ENCODE data around the gene ARFGAP1. TPM values are rescaled to one million over a fixed set of nuclear protein-coding genes. Genes with fewer than 3 reads are reported as not detected.

Gene ARFGAP1
- polyA plus RNA-seq, 1 donor = 76.3 TPM

DNA sequence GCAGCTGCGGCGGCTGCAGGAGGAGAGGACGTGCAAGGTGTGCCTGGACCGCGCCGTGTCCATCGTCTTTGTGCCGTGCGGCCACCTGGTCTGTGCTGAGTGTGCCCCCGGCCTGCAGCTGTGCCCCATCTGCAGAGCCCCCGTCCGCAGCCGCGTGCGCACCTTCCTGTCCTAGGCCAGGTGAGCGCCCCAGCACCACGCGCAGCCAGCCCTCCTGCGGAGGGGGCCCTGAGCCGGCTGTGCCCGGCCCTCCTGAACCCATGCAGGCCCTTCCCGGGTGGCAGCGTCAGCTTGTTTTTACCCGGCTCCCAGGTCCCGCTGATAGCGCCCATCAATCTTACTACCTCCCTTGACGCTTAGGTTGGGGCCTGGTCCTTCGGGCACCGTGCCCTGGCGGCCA lies 33.2 kb upstream of the ARFGAP1 start:
- H3K27ac ChIP-seq (ENCODE audit: low read length) = no peak overlapping the region
- no CpG with 5 or more reads among the region's 30 CpGs for WGBS (ENCODE audit: insufficient coverage, low lambda C conversion rate)
- no peaks in the 10 kb centered on the region for H3K36me3 ChIP-seq (ENCODE audit: control insufficient read depth, insufficient read depth, low read length)
- H3K4me1 ChIP-seq (ENCODE audit: control insufficient read depth, insufficient read depth, low read length) = peaks cover 8% of the 10 kb centered on the region
- no peak overlapping the region for H3K4me3 ChIP-seq (ENCODE audit: low read length)
- H3K9me3 ChIP-seq (ENCODE audit: control insufficient read depth, low read depth, low read length) = no peaks in the 10 kb centered on the region
- no peak for DNase-seq
- peaks cover 2% of the 10 kb centered on the region for H3K27me3 ChIP-seq (ENCODE audit: control insufficient read depth, insufficient read depth, low read length)

GRCh38 chr20:63240004-63240403 lies 32.6 kb upstream of the ARFGAP1 start:
- Histone ChIP-seq H3K36me3 (ENCODE audit: control insufficient read depth, insufficient read depth, low read length) (no peaks in the 10 kb centered on the region), H3K27me3 (ENCODE audit: control insufficient read depth, insufficient read depth, low read length) (no peaks in the 10 kb centered on the region), H3K27ac (ENCODE audit: low read length) (no peak overlapping the region), H3K4me1 (ENCODE audit: control insufficient read depth, insufficient read depth, low read length) (peaks cover 8% of the 10 kb centered on the region), H3K4me3 (ENCODE audit: low read length) (no peak overlapping the region), H3K9me3 (ENCODE audit: control insufficient read depth, low read depth, low read length) (no peaks in the 10 kb centered on the region)
- no peak for DNase-seq
- no CpG with 5 or more reads among the region's 11 CpGs for WGBS (ENCODE audit: insufficient coverage, low lambda C conversion rate)

DNA sequence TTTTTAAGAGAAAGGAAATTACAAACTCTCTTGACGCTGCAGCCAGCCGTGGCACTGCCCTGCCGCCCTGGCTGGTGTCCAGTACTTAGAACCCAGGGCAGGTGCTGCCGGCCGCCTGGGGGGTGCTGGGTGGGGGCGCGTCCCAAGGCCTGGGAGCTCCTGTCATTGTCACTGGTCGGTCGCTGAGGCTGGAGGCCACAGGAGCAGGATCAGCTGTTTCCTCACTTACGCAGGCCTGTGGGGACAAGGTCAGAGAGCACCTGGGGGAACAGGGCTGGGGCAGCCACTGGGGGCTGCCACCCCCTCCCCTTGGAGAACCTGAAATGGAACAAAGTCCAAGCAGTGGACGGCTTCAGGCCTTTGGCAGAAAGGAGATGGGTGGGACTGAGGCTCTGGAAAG lies 31.3 kb upstream of the ARFGAP1 start:
- no peaks in the 10 kb centered on the region for H3K9me3 ChIP-seq (ENCODE audit: control insufficient read depth, low read depth, low read length)
- WGBS (ENCODE audit: insufficient coverage, low lambda C conversion rate) = no CpG with 5 or more reads among the region's 11 CpGs
- H3K27ac ChIP-seq (ENCODE audit: low read length) = no peak overlapping the region
- DNase-seq = no peak
- H3K4me1 ChIP-seq (ENCODE audit: control insufficient read depth, insufficient read depth, low read length) = no peaks in the 10 kb centered on the region
- H3K27me3 ChIP-seq (ENCODE audit: control insufficient read depth, insufficient read depth, low read length) = peaks cover 2% of the 10 kb centered on the region
- H3K4me3 ChIP-seq (ENCODE audit: low read length) = no peak overlapping the region
- no peaks in the 10 kb centered on the region for H3K36me3 ChIP-seq (ENCODE audit: control insufficient read depth, insufficient read depth, low read length)

GRCh38 chr20:63242736-63243135 lies 29.9 kb upstream of the ARFGAP1 start:
- no peak for DNase-seq
- H3K36me3 ChIP-seq (ENCODE audit: control insufficient read depth, insufficient read depth, low read length) = no peaks in the 10 kb centered on the region

GRCh38 chr20:63243604-63244247 lies 28.9 kb upstream of the ARFGAP1 start:
- peaks cover 26% of the 10 kb centered on the region for H3K27me3 ChIP-seq (ENCODE audit: control insufficient read depth, insufficient read depth, low read length)
- no peak for DNase-seq
- no peak overlapping the region for H3K27ac ChIP-seq (ENCODE audit: low read length)
- no peak overlapping the region for H3K4me3 ChIP-seq (ENCODE audit: low read length)
- no peaks in the 10 kb centered on the region for H3K36me3 ChIP-seq (ENCODE audit: control insufficient read depth, insufficient read depth, low read length)
- no peaks in the 10 kb centered on the region for H3K4me1 ChIP-seq (ENCODE audit: control insufficient read depth, insufficient read depth, low read length)
- no CpG with 5 or more reads among the region's 25 CpGs for WGBS (ENCODE audit: insufficient coverage, low lambda C conversion rate)
- no peaks in the 10 kb centered on the region for H3K9me3 ChIP-seq (ENCODE audit: control insufficient read depth, low read depth, low read length)

More at GRCh38 chr20:63242736-63243135, 29.9 kb upstream of the ARFGAP1 start:
- H3K9me3 ChIP-seq (ENCODE audit: control insufficient read depth, low read depth, low read length) = no peaks in the 10 kb centered on the region
- WGBS (ENCODE audit: insufficient coverage, low lambda C conversion rate) = no CpG with 5 or more reads among the region's 21 CpGs
- H3K27ac ChIP-seq (ENCODE audit: low read length) = no peak overlapping the region
- H3K4me1 ChIP-seq (ENCODE audit: control insufficient read depth, insufficient read depth, low read length) = no peaks in the 10 kb centered on the region
- H3K27me3 ChIP-seq (ENCODE audit: control insufficient read depth, insufficient read depth, low read length) = peaks cover 16% of the 10 kb centered on the region
- no peak overlapping the region for H3K4me3 ChIP-seq (ENCODE audit: low read length)

DNA sequence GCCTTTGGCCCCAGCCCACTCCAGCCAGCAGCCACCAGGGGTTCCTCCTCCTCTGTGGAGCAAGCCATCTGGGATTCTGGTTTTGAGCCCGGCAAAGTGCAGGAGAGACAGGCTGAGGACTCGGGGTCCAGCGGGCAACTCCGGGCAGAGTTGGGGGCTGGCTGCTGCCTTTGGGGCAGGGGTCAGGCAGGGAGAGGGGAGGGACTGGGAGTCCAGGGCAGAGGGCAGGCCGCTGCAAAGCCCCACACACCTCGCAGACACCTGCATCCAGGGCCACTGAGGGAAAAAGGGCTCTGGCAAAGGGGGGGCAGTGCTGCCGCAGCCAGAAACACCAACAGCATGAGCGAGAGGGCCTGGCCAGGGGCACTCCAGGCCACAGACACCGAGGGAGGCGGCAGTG lies 28.1 kb upstream of the ARFGAP1 start:
- Histone ChIP-seq H3K27ac (ENCODE audit: low read length) (no peak overlapping the region), H3K27me3 (ENCODE audit: control insufficient read depth, insufficient read depth, low read length) (peaks cover 27% of the 10 kb centered on the region), H3K4me1 (ENCODE audit: control insufficient read depth, insufficient read depth, low read length) (no peaks in the 10 kb centered on the region), H3K9me3 (ENCODE audit: control insufficient read depth, low read depth, low read length) (no peaks in the 10 kb centered on the region), H3K4me3 (ENCODE audit: low read length) (no peak overlapping the region), H3K36me3 (ENCODE audit: control insufficient read depth, insufficient read depth, low read length) (no peaks in the 10 kb centered on the region)
- DNase-seq = no peak
- WGBS (ENCODE audit: insufficient coverage, low lambda C conversion rate) = no CpG with 5 or more reads among the region's 10 CpGs

- no peaks in the 10 kb centered on the region for H3K4me1 ChIP-seq (ENCODE audit: control insufficient read depth, insufficient read depth, low read length)
- H3K9me3 ChIP-seq (ENCODE audit: control insufficient read depth, low read depth, low read length) = peaks cover 3% of the 10 kb centered on the region
- H3K27ac ChIP-seq (ENCODE audit: low read length) = no peak overlapping the region
- WGBS (ENCODE audit: insufficient coverage, low lambda C conversion rate) = no CpG with 5 or more reads among the region's 50 CpGs
- H3K27me3 ChIP-seq (ENCODE audit: control insufficient read depth, insufficient read depth, low read length) = peaks cover 28% of the 10 kb centered on the region
- H3K4me3 ChIP-seq (ENCODE audit: low read length) = no peak overlapping the region
- DNase-seq = no peak
- H3K36me3 ChIP-seq (ENCODE audit: control insufficient read depth, insufficient read depth, low read length) = no peaks in the 10 kb centered on the region
Measured at GRCh38 chr20:63246490-63247288, 25.9 kb upstream of the ARFGAP1 start.

- H3K27ac ChIP-seq (ENCODE audit: low read length) = no peak overlapping the region
- WGBS (ENCODE audit: insufficient coverage, low lambda C conversion rate) = no CpG with 5 or more reads among the region's 24 CpGs
- H3K36me3 ChIP-seq (ENCODE audit: control insufficient read depth, insufficient read depth, low read length) = no peaks in the 10 kb centered on the region
- H3K4me1 ChIP-seq (ENCODE audit: control insufficient read depth, insufficient read depth, low read length) = no peaks in the 10 kb centered on the region
- no peak overlapping the region for H3K4me3 ChIP-seq (ENCODE audit: low read length)
- peaks cover 3% of the 10 kb centered on the region for H3K9me3 ChIP-seq (ENCODE audit: control insufficient read depth, low read depth, low read length)
- DNase-seq = no peak
- peaks cover 39% of the 10 kb centered on the region for H3K27me3 ChIP-seq (ENCODE audit: control insufficient read depth, insufficient read depth, low read length)
Measured at GRCh38 chr20:63247671-63248228, 24.9 kb upstream of the ARFGAP1 start.

DNA sequence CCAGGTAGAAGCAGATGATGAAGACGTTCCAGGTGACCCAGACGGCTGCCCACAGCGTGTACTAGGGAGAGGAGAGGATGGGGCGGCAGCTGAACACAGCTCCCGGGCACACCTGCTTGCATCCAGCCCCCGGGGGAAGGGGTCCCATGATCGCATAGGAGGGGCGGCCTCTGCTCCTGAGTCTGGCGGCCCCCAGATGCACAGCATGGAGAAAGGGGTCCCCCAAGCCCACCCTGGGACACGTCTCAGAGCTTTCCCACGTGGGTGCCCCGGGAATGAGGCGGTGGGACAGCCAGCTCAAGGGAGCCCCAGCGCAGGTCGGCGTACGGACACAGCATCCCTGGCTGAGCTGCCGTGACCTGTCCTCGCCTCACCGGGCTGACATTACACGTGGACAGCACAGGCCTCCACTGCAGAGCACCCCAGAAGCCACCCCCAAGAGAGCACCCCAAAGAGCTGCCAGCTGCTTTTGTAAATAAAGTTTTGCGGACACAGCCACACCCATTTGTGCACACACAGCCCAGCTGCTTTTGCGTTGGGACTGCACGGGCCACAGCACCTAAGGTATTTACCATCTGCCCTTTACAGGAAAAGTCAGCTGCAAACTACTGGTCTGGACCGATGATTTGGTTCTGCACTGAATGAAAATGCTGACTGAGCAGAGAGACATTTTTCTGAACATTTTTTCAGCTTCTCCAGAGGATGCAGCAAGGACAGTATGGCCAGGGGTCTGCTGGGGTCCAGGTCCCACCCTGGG lies 23.6 kb upstream of the ARFGAP1 start:
- Histone ChIP-seq H3K27ac (ENCODE audit: low read length) (no peak overlapping the region), H3K4me1 (ENCODE audit: control insufficient read depth, insufficient read depth, low read length) (no peaks in the 10 kb centered on the region), H3K27me3 (ENCODE audit: control insufficient read depth, insufficient read depth, low read length) (peaks cover 47% of the 10 kb centered on the region), H3K36me3 (ENCODE audit: control insufficient read depth, insufficient read depth, low read length) (no peaks in the 10 kb centered on the region), H3K4me3 (ENCODE audit: low read length) (no peak overlapping the region), H3K9me3 (ENCODE audit: control insufficient read depth, low read depth, low read length) (peaks cover 3% of the 10 kb centered on the region)
- DNase-seq = no peak
- no CpG with 5 or more reads among the region's 25 CpGs for WGBS (ENCODE audit: insufficient coverage, low lambda C conversion rate)

DNA sequence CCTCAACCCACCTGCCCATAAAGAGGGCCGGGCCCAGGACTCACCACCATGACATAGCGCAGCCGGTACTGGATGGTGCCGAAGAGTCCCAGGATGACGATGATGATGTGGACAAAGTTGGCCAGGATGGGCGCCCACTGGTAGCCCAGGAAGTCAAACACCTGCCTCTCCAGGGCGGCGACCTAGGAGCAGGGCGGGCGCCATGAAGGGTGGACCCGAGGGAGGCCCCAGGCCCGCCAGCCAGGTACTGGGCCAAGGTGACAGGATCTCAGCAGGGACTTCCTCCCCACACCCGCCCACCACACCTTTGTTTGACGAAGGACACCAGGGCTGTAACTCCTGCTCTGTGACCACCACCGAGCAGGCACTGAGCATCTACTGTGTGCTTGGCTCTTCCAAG lies 22.7 kb upstream of the ARFGAP1 start:
- no peak overlapping the region for H3K4me3 ChIP-seq (ENCODE audit: low read length)
- H3K27ac ChIP-seq (ENCODE audit: low read length) = no peak overlapping the region
- H3K27me3 ChIP-seq (ENCODE audit: control insufficient read depth, insufficient read depth, low read length) = peaks cover 52% of the 10 kb centered on the region
- H3K4me1 ChIP-seq (ENCODE audit: control insufficient read depth, insufficient read depth, low read length) = peaks cover 2% of the 10 kb centered on the region
- 100% methylated on average over 2 of the region's 15 CpGs for WGBS (ENCODE audit: insufficient coverage, low lambda C conversion rate)
- H3K9me3 ChIP-seq (ENCODE audit: control insufficient read depth, low read depth, low read length) = peaks cover 3% of the 10 kb centered on the region
- no peak for DNase-seq
- H3K36me3 ChIP-seq (ENCODE audit: control insufficient read depth, insufficient read depth, low read length) = no peaks in the 10 kb centered on the region
